ENCODE measurements around the gene RAD9A.

The RAD9A gene

DNA sequence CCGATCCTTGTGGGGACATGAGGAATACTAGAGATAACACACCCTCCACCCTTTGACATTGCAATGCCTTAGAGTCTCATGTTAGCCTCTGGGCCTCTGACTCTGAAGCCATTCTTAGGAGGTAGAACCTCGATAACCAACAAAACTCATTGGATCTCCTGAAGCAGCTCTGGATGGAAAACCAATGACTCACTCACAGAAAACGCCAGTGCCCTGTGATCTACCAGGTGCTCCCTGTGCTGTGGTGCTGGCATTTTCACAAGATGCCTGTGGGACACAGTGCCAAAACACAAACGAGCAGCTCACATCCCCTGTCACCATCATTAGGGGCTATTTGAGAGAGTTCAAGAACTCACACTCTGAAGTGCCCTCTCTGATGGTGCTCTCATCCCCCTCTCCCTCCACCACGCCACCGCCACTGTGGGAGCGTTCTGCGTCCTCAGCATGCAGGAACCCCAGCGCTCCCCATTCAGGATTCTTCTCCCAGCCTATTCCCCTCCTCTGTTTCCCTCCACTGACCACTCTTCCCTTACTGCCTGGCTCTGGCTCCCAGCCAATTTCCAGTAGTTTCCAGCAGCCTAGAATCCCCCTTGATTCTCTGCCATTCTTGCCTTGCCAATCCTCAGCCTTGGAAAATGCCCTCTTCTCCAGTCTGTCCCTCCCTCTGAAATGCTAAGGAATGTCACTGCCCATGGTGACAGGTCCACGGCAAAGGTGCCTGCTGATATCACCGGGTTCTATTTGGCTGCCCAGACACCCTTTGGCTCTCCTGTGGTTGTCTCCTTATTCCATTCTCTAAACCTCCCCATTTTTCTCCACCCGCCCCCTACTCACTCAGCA lies 33.7 kb upstream of the RAD9A start:
- DNase-seq: no peak

- no peak for DNase-seq
Observed at GRCh38 chr11:67364169-67364568, 27.6 kb upstream of the RAD9A start.

GRCh38 chr11:67364783-67365722 lies 26.7 kb upstream of the RAD9A start:
- DNase-seq: no peak

GRCh38 chr11:67365736-67366444 lies 25.9 kb upstream of the RAD9A start:
- DNase-seq: no peak

- DNase-seq: no peak
Observed at GRCh38 chr11:67366546-67366945, 25.2 kb upstream of the RAD9A start.

- no peak for DNase-seq
Observed at GRCh38 chr11:67366961-67367760, 24.6 kb upstream of the RAD9A start.

GRCh38 chr11:67367761-67368227 lies 24.0 kb upstream of the RAD9A start:
- DNase-seq: no peak

GRCh38 chr11:67368621-67369020 lies 23.2 kb upstream of the RAD9A start:
- no peak for DNase-seq

DNA sequence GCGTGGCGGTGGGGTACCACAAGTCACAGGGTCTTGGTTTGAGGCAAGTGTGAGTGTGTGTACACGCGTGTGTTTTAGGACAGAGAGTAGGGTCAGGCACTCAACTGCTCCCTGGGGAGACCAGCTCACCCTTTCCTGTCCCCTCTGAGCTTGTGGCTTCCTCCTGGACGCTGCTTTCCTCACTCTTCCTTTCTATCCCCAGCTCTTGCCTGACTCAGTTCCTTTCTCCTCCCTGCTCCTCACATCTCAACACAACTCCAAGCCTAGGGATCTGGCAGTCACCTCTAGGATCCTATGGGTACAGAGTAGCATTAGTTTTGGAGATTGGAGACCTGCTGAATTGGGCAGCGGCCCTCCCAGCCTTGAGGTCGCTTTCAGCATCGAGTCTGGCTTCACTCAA lies 22.5 kb upstream of the RAD9A start:
- no peak for DNase-seq

DNA sequence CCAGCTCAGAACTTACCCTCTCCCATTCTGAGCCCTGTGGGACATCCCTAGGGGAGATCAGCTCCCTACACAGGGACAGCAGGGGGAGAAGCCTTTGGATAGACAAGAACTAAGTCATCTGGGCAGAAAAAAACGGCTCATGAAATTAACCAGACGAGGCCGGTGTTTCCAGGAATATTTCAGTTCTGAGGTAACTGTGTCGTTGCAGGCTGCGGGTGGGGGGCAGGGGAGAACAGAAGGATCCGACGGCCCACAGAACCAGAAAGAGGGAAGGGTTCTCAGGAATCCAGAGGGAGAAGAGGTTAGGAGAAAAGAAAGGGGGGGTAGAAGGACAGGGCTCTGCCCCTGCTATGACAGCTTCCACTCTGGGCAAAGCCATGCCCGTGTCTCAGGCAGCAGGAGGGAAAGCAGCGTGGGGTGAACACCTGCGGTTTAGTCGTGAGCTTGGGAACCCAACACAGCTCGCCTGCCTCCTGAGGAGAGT lies 21.9 kb upstream of the RAD9A start:
- DNase-seq: no peak

DNA sequence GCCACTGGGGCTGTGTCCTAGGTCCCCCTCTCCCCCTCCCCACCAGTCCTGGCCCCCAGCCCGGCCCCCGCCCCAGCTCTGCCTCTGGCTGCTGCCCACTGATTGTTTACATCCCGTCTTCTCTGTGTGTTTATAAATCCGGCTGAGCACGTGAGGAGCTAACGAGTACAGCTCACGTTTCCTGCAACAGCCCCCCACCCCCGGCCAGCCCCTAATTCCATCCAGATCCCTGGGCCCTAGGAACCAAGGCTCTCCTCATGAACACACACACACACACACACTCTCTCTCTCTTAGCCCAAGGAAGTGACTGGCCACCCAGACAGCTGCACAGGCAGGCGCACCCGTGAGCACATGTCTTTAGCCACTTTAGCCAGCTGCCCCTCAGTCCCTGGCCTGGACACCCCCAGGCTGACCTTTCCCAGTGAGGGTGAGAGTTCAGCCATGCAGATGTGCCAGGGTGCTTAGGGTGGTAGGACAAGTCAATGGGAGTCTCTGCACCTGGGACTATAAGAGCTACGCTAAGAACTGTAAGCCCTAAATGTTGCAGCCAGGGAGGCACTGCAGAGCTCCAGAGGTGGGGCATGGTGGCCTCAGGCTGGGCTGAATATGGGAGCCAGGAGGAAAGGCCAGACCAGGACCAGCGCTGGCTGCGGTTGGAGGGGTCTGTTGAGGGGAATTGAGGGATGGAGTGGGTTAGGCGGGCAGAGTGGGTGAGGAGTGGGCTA lies 21.3 kb upstream of the RAD9A start:
- DNase-seq: no peak

DNA sequence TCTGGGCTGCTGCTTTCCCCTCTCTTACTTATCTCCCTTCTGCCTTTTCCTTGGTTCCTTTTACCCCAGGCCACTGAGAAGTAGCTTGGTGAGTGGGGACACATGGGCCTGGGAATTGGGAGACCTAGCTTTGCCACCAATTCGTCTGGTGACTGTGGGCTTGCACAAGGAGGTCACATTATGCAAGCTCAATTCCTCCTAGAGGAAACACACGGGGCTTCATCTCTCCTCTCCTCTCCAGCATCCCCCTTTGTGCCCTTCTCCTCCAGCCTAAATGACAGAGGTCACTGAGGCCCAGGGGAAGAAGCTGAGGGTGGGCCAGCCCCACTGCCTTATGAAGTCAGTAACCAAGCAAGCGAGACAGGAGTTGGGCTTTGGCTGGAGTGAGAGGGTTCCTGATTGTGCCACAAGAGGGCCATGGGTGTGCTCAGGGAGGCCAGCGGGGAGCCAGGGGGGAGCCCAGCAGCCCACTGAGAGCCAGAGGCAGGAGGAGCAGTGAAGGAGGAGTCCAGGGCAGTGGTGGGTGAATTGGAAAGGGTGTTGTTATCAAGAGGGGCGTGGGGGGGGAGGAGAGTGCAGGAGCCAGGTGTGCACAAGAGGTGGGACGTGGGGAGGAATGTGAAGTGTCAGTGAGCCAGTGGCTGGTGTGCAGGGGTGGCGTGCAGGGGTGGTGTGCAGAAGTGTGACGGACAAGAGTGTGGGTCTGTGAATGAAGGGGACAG lies 20.4 kb upstream of the RAD9A start:
- DNase-seq: no peak

DNA sequence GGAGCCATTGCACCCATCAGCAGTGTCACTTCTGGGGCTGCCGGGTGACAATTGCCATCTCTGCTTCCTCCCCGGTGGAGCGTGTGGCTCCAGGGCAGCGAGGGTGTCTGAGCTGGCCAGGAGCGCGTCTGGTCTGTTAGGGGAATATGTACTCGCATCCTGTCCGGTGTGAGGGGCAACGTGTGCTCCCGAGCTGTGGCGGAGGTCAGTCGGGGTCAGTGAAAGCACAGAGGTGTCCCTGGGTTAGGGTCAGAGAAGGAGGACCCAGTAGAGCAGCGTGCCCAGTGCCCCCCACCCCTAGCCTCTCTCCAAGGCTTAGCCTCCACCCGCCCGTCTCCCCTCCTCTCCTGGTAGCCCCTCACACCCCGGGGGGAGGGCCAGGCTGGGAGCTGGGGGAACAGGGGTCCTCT lies 19.9 kb upstream of the RAD9A start:
- no peak for DNase-seq

DNA sequence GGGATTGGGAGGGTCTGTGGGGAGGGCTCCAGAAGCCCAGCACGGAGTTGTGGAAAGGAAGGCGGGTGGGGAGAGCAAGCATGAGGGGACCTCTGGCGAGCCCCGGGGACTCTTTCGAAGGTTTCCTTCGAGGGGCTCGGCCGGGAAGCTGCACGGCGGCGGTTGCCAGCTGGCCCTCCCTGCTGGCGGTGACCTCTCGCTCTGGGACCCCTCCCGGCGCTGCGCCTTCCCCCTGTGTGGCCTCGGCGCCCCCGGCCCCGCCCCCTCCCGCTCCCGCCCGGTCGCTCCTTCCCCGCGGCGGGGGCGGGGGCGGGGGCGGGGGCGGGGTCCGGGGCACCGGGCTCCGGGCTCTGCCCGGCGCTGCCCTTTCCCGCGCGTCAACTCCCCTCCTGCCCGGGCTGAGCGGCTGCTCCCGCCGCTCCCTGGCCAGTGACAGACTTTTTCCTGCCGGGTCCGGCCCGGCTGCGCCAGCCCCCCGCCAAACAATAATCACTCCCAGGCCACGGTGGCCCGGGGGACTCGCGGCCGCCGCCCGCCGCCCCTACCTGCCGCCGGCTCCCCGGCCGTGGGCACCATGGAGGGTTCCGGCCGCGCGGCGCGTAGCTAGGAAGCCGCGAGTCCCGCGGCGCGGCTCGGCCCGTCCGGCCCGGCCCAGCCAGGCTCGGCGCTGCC lies 19.3 kb upstream of the RAD9A start:
- no peak for DNase-seq

GRCh38 chr11:67372993-67373647 lies 18.7 kb upstream of the RAD9A start, which contains the start of gene CLCF1:
CLCF1 (minus strand) TSS chr11:67373598; CDS start chr11:67373539, 59 bp downstream.
- DNase-seq: no peak

- DNase-seq: peak; percentile 66 to 72
Observed at GRCh38 chr11:67373648-67374570, 17.9 kb upstream of the RAD9A start.

GRCh38 chr11:67374571-67375281 lies 17.1 kb upstream of the RAD9A start:
- no peak for DNase-seq

Measured in activated CD4-positive, alpha-beta T cell treated with anti-CD3 and anti-CD28 coated beads, Interleukin-2, amount 50 U/mL, for 4 hours (primary cell).